HG03439 (cell line): ENCODE data around the gene DGKI.

Experiments
- ATAC-seq: cut with Tn5 transposase; IDR thresholded peaks from one replicate; pipeline ENCODE4 v1.9.1; 2021; ENCODE audit warnings: mild to moderate bottlenecking, moderate library complexity; ENCODE audit not compliant: unreplicated experiment

The DGKI gene

GRCh38 chr7:137791930-137792329 lies 54.8 kb downstream of the DGKI start:
- no peak for ATAC-seq

GRCh38 chr7:137790828-137791227 lies 55.9 kb downstream of the DGKI start:
- ATAC-seq = no peak

- ATAC-seq = no peak
Measured at GRCh38 chr7:137789215-137789882, 57.4 kb downstream of the DGKI start.

DNA sequence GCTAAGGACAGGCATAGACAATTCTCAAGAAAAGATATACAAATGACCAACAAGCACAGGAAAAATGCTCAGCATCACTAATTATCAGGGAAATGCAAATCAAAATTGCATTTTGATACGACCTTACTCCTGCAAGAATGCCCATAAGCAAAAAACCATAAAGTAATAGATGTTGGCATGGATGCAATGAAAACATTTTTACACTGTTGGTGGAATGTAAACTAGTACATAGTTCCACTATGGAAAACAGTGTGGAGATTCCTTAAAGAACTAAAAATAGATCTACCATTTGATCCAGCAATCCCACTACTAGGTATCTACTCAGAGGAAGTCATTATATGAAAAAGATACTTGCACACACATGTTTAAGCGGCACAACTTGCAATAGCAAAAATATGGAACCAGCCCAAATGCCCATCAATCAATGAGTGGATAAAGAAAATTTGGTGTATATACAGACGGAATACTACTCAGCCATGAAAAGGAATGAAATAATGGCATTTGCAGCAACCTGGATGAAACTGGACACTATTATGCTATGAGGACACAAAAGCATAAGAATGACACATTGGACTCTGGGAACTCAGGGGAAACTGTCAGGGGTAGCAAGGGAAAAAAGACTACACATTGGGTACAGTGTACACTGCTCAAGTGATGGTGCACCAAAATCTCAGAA lies 59.3 kb downstream of the DGKI start:
- ATAC-seq = no peak

DNA sequence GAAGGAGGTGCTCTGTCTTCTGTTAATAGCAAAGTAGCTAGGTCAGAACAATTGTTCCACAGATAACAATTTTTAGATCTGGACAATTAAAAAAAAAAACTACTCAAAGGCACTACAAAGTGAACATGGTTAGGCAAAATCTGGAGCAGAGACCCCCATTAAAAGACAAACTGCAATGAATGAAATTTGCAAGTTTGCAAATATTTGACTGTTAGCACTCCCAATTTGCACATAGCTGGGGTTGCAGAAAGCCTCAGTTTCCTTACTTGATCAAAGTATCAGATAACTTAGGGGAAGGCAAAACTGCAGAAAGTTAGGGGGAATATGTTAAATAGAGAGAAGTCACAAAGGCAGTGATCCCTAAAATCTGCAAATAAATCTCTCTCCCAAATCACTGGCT lies 68.3 kb downstream of the DGKI start:
- no peak for ATAC-seq

DNA sequence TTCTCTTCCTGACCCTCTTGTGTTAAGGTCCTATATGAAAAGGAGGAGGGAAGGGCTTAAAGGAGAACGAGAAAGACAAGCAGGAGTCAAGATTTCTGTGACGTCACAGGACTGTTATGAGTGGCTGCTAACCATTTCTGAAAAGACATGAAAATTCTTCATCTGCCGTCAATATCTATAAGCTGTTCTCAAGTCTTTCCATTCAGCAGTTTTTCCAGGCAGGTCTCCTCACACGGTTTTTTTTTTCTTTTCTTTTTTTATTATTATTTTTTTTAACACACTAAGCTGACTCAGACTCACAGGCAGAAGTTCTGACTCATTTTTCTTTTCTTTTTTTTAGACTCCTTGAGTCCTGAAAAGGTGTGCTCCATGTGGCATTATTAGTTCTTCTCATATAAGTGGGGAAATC lies 72.0 kb downstream of the DGKI start:
- ATAC-seq = no peak

DNA sequence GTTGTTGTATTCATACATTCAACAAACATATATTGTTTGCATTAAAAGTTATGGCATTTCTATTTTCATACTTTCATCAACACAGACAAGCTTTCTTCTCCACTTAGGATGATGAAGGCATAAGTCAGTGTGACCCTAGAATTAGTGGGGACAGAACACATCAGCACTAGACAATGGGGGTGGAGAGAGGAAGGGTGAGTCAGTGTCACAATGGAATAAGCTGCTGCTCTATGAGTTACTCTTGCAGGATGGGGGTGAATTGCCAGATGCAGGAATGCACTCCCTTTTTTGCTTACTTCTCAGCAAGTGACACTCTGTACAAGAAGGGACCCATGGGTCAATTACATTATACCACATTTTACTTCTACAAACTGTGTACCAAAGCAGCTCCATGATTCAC lies 74.0 kb downstream of the DGKI start:
- ATAC-seq = no peak

DNA sequence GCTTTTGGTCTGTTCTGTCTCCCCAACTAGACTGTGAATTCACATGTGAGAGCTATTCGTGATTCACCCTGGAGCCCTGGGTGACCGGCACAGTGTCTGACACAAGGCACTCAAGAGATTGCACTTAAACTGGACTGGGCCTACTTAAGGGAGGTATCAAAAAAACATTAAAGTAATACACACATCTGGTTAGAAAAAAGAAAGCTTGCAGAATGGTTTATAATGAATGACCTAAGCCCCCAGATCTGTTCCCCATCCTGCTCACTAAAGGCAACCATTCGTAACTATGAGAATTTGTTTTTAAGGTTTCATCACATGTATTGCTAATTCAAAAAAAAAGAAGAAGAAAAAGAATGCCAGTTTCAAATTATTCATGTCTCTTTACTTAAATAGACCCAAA lies 74.5 kb downstream of the DGKI start:
- no peak for ATAC-seq

DNA sequence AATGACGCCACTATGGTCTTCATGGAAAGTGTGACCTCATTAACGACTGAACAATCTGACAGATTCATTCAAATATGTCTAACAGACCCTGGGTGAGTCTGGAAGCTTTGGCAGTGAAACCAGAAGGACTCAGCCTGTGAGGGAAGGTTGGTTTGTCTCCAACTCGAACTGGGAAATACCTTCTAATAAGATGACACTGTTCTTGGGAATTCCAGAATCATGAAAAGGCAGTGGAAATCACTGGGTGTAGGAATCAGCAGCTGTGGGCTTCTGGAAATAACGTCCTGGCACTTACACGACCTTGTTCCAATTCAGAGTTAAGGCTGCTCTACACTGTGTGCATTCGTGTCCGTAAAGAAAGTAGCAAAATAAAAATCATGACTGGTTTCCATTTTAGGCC lies 75.1 kb downstream of the DGKI start:
- ATAC-seq = no peak

DNA sequence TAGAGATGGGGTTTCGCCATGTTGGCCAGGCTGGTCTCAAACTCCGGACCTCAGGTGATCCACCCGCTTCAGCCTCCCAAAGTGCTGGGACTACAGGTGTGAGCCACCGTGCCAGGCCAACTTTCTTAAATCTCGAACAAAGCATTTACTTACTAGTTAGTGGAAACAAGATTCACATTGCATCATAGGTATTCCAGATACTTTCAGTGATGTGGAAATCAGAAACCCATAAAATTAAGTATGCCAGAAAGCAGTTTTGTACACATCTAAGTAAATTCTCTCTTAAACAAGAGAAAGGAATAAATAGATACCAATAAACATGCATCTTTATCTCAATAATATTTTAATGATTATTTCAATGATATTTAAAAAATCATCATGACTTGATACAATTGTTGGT lies 75.5 kb downstream of the DGKI start:
- ATAC-seq = no peak

DNA sequence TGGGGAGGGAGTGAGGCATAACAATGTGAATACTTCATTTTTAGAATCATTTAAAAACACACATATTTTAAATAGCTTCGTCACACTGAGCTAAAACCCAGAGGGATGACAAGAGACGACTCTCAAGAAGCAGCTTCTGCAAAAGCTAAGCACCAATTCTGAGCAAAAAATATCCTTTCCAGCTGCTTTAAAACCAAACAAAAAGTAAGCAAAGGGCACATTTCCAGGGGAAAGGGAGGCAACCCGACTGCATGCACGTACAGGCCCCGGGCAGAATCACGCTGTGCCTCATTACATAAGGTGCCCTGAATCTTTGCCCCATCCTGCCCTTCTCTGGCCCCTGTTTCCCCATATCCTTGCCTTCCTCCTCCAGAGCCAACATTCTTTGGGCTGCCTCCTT lies 78.4 kb downstream of the DGKI start:
- ATAC-seq = no peak

GRCh38 chr7:137762334-137762733 lies 84.4 kb downstream of the DGKI start:
- ATAC-seq = no peak

DNA sequence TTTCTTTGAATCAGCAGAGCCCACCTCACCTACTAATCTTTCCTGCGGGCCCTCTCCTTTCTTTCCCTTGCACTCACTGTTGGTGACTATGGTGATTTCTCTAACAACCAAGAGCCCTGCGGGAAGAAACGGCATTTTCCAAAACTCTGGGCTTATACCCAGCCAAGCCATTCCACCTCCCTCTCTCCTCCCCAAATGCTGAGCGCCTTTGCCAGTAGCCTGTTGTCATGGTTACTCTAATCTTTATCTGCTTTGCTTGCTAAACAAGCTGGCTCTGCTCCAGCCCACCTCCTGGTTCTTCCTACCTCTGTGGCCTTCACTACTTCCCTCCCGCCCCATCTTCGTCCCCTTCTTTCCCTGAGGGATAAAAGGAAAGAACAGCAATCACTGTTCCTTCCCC lies 86.7 kb downstream of the DGKI start:
- no peak for ATAC-seq

- ATAC-seq = no peak
Measured at GRCh38 chr7:137757146-137757925, 89.4 kb downstream of the DGKI start.

DNA sequence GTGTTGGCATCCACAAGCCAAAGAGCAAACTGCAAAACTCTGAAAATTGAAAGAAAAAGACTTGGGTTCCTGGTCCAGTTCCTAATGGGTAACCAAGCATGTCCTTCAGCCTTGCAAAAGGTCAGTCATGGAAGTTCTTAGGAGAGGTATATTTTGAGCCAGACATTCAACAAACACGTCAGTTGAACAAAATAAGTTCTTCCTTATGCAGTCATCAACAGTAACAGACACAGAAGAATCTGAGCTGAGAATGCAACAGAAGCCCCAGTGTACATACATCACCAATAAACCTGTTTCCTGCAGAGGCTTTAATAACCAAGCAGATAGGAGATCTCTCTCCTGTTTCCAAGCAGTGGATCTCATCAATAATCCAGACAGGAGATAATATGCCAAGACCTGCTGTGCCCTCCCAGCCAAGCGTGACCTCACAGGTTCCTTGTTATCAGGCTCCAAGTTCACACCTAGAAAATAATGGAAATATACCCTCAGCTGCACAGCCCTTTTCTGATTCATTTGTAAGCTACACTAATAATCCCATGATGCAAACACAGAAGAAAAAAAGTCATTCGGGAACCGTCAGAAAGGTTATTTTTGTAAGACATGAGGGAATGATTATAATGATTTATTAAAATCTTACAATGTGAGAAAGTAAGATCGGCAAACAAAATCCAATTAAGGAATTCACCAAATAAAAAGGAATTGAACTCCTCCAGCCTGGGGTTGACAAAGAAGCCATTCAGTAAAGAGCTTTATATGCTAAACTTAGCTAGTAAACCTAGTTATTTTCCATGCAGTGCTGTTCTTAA lies 90.7 kb downstream of the DGKI start:
- no peak for ATAC-seq

- no peak for ATAC-seq
Measured at GRCh38 chr7:137755427-137755826, 91.3 kb downstream of the DGKI start.

DNA sequence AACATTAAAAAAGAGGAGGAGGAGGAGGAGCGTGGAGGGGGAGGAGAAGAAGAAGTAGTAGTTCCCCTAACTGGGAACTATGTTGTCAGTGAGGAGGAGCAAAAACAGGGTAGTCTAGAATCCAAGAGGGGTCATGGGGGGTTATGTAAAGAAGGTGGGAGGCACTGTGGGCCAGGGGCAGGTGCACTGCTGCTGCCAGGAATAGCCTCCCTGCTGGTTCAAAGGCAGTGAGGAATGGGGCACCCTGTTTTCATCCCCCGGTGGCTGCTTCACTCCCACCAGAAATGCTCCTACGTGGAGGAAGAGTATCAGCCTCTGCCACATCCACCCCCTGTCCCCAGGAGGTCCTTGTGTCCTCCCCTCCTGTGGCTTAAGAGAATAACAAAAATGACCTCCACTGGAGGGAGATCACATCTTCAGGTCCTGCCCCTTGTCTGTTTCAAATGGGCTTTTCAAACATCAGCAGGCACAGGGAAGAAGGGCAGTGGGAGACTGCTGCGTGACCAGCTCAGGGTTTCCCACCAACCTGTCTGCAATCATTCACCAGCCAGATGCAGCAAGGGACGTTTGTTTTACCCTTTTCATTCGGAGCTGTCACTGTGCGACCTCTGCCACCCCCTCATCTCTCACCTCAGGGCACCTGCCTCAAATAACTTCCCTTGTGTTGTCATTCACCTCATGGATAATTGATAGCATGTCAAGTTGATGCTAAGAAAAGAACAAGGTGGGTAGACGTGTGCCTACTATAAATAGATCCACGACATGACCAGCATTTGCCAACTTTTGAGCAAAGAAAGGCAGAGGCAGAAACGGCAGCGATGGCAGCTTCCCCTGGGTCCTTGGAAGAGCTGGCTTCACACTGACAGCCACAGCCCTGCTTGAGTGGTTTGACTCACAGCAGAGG lies 92.6 kb downstream of the DGKI start:
- no peak for ATAC-seq

- no peak for ATAC-seq
Measured at GRCh38 chr7:137753575-137753947, 93.2 kb downstream of the DGKI start.

DNA sequence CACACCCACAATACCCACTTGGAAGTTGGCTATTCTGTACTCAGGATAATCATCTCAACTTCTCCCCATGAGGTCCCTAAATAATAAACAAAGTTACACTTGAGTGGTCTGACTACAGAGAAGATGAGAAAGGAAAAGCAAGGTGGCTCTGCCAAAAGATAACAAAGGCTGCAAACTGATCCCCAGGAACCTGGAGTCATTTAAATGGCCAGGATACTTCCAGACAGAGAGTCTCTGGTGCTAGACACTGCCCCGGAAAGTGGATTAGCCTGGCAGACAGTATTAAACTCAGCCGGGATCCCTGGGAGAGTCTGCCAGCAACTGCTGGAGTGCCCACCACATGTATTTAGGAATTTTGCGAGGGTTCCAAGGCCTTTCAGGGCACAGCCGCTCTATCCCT lies 93.7 kb downstream of the DGKI start:
- no peak for ATAC-seq

DNA sequence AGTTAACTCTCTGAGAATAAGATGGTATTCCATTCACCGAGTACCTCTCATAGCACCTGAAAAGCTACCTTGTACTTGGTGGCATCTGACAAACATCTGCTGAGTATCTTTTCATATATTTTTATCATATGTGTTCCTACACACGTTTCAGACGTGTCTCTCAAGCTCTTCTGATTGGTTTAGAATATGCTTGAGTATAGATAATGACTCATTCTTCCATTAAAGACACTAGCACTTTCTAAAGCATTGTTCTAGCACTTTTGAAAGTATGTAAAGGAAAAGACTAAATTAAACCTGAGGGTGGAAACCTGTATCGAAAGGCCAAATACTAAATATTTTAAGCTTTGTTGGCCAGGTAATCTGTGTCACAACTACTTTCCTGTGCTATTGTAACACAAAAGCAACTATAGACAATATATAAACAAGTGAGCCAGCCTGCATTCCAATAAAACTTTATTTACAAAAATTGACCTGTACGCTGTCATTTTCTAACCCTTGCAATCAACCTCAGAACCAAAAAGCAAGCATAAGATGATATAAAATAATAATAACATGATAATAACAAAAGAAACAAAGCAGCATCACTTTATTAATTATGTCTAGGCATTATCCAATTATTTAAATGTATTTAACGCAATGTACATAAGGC lies 95.3 kb downstream of the DGKI start:
- ATAC-seq = no peak
